Islet precursor cell (in vitro differentiated cells): ENCODE measurements around the gene AUTS2.

ENCODE experiments used
- DNase-seq: peaks from one replicate; pipeline ENCODE4 v3.0.0-alpha.2; 2018

The AUTS2 gene

GRCh38 chr7:70154521-70155180 is 556.4 kb downstream of the AUTS2 start:
- no peak for DNase-seq

- no peak for DNase-seq
Observed at GRCh38 chr7:70156057-70156456, 557.8 kb downstream of the AUTS2 start.

GRCh38 chr7:70159121-70159520 is 560.8 kb downstream of the AUTS2 start:
- no peak for DNase-seq

GRCh38 chr7:70165477-70166170 is 567.3 kb downstream of the AUTS2 start:
- DNase-seq: no peak

GRCh38 chr7:70171369-70171920 is 573.2 kb downstream of the AUTS2 start:
- DNase-seq: no peak

GRCh38 chr7:70177166-70177565 is 578.9 kb downstream of the AUTS2 start:
- DNase-seq: no peak

- no peak for DNase-seq
Observed at GRCh38 chr7:70178211-70178610, 579.9 kb downstream of the AUTS2 start.

GRCh38 chr7:70178787-70179186 is 580.5 kb downstream of the AUTS2 start:
- DNase-seq: no peak

GRCh38 chr7:70182521-70182920 is 584.2 kb downstream of the AUTS2 start:
- DNase-seq: no peak

- no peak for DNase-seq
Observed at GRCh38 chr7:70183278-70183677, 585.0 kb downstream of the AUTS2 start.

- DNase-seq: no peak
Observed at GRCh38 chr7:70188901-70189650, 590.8 kb downstream of the AUTS2 start.

GRCh38 chr7:70189776-70190175 is 591.5 kb downstream of the AUTS2 start:
- DNase-seq: no peak

GRCh38 chr7:70190281-70190680 is 592.0 kb downstream of the AUTS2 start:
- DNase-seq: no peak

- no peak for DNase-seq
Observed at GRCh38 chr7:70193514-70193913, 595.2 kb downstream of the AUTS2 start.

- DNase-seq: peak; percentile 60
Observed at GRCh38 chr7:70208236-70209063, 610.2 kb downstream of the AUTS2 start.

- DNase-seq: no peak
Observed at GRCh38 chr7:70210200-70210935, 612.1 kb downstream of the AUTS2 start.

GRCh38 chr7:70210936-70211310 is 612.6 kb downstream of the AUTS2 start:
- DNase-seq: no peak

- DNase-seq: no peak
Observed at GRCh38 chr7:70212281-70212680, 614.0 kb downstream of the AUTS2 start.

GRCh38 chr7:70214071-70214470 is 615.8 kb downstream of the AUTS2 start:
- DNase-seq: no peak

- no peak for DNase-seq
Observed at GRCh38 chr7:70215491-70215890, 617.2 kb downstream of the AUTS2 start.

- no peak for DNase-seq
Observed at GRCh38 chr7:70217571-70217970, 619.3 kb downstream of the AUTS2 start.

GRCh38 chr7:70218006-70218405 is 619.7 kb downstream of the AUTS2 start:
- DNase-seq: no peak
